Stimulated activated CD4-positive, alpha-beta T cell treated with anti-CD3 and anti-CD28 coated beads, Interleukin-15, amount 100 ng/mL, for 1 hour (primary cell): ENCODE results near the gene SHANK3.
A peak's percentile ranks its signal among the peaks of the same experiment; 100 is the strongest.
"Not testable (repeated sequence)": the region's sequence is repeated elsewhere in the genome, so short reads cannot be mapped to it uniquely, and the experiment has no call there.

Experiments
- DNase-seq, 2 donors: peaks; one replicate each; pipeline ENCODE4 v3.0.0-alpha.2; 2020; ENCODE audit warnings: low read depth in 1 of 2, low spot score in 1 of 2

SHANK3 gene

GRCh38 chr22:50672471-50673230 is at the start of gene SHANK3:
SHANK3 (plus strand) TSS chr22:50672823.
- DNase-seq = no peak

DNA sequence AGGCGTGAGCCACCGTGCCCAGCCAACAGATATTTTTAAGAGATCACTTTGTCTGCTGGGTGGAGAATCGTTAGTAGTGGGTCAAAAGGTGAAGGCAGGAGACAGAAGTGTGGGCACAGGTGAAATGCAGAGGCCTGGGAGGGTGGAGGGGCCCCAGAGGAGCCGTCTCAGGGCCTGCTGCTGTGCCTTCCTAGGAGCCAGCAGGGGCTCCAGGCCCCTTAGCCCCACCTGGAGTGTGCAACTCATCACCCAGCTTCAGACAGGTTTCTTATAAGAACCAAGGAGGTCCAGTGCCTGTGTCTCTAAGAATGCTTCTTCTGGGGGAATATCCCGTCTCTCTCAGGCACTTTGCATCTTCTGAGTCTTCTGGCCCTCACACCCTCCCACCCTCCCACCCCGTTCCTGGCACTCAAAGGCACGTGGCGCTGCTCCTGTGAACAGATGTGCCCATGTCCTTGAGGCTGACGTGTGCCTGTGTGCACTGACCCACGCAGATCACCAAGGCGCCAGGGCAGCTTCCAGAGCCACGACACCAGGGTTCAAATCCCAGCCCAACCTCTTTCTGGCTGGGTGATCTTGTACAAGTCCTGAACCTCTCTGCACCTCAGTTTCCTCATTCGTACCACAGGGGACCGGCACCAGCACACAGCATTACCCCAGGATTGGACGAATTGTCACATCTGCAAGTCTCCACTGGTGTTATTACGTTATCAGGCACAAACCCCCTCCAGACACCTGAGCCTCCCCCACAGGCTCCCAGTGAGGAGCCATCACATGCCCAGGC is 48.1 kb upstream of the SHANK3 start:
- DNase-seq = no peak

DNA sequence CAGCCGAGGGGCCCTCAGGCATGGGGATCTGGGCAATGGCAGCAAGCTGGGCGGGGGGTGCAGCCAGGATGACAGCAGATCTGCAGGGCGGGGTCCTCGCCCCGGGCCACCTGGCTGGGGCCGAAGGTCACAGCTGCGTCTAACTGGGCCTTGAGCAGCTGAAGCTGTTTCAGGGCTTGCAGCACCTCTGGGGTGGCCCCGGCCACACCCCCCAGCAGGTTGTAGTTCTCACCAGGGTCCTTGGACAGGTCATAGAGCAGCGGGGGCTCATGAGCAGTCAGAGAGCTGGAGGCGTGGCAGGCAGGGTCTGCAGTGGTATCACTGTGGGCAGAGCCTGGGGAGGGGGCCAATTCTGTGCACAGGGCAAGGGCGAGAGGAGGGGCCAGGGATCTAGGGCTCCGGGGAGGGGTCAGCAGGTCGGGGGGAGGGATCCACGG is 47.5 kb upstream of the SHANK3 start:
- DNase-seq = no peak

- no peak for DNase-seq
Observed at GRCh38 chr22:50625568-50626313, 46.9 kb upstream of the SHANK3 start.

GRCh38 chr22:50626314-50626849 is 46.2 kb upstream of the SHANK3 start:
- DNase-seq = no peak

GRCh38 chr22:50626850-50627641 is 45.6 kb upstream of the SHANK3 start:
- no peak for DNase-seq

- DNase-seq = peak; percentile 57 to 60
Observed at GRCh38 chr22:50627642-50628542, 44.7 kb upstream of the SHANK3 start, which contains the start of gene ARSA. ARSA (minus strand) TSS chr22:50628152; CDS start chr22:50627779, 373 bp downstream.

- no peak for DNase-seq
Observed at GRCh38 chr22:50628543-50629134, 44.0 kb upstream of the SHANK3 start.

DNA sequence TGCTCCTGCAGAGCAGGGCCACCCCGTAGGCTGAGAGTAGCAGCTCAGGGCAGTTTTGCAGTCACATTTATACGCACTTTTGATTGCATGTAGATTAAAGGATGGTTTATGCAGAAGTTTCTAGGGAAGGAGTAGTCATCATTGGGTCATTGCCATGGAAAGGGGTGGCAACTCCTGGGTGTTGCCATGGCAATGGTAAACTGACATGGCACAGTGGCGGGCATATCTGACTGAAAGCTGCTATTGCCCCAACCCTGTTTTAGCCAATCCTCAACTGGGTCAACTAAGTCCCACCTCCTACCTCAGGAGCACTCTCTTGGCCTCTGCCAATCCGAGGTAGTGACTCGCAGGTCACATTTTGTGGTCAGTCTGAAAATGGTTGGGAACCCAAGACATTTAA is 42.2 kb upstream of the SHANK3 start:
- DNase-seq = no peak

DNA sequence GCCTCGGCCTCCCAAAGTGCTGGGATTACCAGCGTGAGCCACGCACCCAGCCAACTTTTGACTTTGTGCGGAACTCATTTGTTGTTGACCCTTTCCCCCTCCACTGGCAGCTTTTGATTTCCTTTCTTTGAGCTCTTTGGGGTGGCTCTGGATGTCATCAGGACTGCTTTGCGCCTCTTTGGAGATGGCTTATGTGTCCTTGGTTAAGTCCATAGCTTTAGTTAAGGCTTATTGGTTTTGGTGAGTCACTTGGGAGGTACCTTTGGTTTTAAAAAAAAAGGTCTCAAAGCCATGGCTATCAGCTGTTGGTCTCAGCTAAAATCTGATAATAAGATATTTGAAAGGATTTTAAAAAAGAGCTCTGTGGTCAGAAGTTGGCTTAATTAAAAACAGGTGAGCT is 39.5 kb upstream of the SHANK3 start:
- no peak for DNase-seq

DNA sequence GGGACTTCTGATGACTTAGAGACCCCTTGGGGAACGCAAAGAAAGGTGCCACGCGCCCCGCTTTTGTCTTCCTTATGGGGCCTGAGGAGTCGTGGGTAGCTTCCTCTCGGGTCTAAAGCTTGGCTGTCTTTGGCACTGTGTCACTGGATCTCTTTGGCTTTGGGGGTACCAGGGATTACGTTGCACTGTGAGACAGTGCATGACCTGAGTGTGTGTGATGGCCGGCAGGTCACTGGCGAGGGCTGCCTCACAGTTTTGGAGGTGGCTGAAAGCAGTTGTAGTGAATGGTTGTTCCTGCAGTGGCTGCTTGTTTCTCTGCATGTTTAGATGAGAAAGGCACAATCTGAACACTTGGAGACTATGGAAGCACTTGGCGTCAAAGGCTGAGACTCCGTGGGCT is 38.9 kb upstream of the SHANK3 start:
- DNase-seq = no peak

DNA sequence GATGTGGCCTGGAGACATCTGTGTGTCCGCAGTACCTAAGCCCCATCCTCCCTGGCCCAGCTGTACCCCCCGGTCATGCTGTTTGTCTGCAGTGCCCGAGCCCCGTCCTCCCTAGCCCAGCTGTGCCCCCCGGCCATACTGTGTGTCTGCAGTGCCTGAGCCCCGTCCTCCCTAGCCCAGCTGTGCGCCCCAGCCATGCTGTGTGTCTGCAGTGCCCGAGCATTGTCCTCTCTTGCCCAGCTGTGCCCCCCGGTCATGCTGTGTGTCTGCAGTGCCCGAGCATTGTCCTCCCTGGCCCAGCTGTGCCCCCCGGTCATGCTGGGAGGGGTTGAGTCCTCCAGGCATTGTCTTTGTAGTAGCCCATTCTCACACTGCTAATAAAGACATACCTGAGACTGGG is 37.0 kb upstream of the SHANK3 start:
- no peak for DNase-seq

DNA sequence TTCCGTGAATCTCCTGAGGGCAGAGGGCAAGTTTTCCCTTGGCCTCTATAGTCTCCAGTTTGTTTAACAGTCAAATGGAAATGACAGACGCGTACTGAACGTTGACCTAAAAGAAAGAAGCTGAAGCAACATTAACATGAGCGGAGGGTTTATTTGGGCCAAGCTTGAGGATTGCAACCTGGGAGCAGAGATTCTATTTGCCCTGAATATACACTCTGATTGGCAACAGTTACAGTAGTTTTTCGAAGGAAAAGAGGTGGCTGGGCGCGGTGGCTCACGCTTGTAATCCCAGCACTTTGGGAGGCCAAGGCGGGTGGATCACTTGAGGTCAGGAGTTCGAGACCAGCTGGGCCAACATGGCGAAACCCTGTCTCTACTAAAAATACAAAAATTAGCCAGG is 32.3 kb upstream of the SHANK3 start:
- DNase-seq = not testable (repeated sequence)

DNA sequence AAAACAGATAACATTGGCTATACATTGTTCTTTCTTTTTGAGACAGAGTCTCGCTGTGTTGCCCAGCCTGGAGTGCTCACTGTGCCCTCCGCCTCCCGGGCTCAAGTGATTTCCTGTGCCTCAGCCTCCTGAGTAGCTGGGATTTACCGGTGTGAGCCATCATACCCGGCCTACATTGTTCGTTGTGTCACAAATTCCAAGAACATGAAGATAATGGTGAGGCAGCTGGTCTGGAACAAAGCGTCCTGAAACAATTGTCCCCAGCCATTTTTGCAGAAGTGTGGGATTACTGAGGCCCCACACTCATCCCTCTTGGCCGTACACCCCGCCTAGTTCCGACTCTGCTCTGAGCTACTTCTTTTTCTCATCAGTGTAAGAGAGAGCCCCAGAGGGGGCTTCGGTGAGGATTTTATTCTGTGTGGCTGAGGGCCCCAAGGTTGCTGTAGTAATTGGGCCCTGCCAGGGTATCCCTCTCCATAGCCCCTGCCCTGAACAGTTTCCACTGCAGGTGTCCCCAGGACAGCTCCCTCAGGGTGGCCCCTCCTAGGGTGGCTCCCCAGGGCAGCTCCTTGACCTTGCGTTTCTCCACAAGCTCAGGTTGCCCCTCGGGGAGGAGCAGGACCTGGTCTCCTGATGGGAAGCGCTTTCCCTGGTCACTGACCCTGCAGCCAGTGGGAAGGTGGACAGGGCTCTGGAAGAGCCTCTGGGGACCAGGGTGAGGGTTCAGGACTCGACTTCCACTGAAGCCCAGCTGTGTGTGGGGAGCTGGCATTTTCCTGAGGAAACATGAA is 31.6 kb upstream of the SHANK3 start:
- no peak for DNase-seq

- no peak for DNase-seq
Observed at GRCh38 chr22:50641696-50642607, 30.7 kb upstream of the SHANK3 start.

GRCh38 chr22:50643021-50643820 is 29.4 kb upstream of the SHANK3 start:
- DNase-seq = not testable (repeated sequence)

- DNase-seq = not testable (repeated sequence)
Observed at GRCh38 chr22:50643821-50644101, 28.9 kb upstream of the SHANK3 start.
